Occipital lobe (tissue), 2 donors: ENCODE measurements around the gene LGALS3BP. TPM values are rescaled to one million over a fixed set of nuclear protein-coding genes. Genes with fewer than 3 reads are reported as not detected.

Experiments used
- DNase-seq: peaks from one replicate; lab custom pipeline; 2025; lab: John Stamatoyannopoulos, UW
- total RNA-seq: library from RNA; depleted of rRNA; stranded (reverse); fragments of >200 nt; gene quantifications from one replicate; pipeline ENCODE4 v1.2.3, GENCODE V29; 2014

Gene LGALS3BP
- total RNA-seq, 1 donor from 2014 or later = 24.2 TPM

GRCh38 chr17:79014158-79014758, 34.5 kb upstream of the LGALS3BP start:
- no peak for DNase-seq

GRCh38 chr17:79012563-79013134, 32.9 kb upstream of the LGALS3BP start:
- no peak for DNase-seq

- no peak for DNase-seq
These were observed 31.9 kb upstream of the LGALS3BP start for GRCh38 chr17:79011451-79012147.

GRCh38 chr17:79010304-79010646, 30.6 kb upstream of the LGALS3BP start:
- DNase-seq = no peak

- DNase-seq = peak; percentile 47
These were observed 29.9 kb upstream of the LGALS3BP start, which contains the start of gene CANT1 for GRCh38 chr17:79009397-79010303. CANT1 (minus strand) TSS chr17:79009764; CDS start chr17:78997622, 12,142 bp downstream.

- no peak for DNase-seq
These were observed 29.1 kb upstream of the LGALS3BP start for GRCh38 chr17:79008666-79009387.

- DNase-seq = no peak
These were observed 28.0 kb upstream of the LGALS3BP start for GRCh38 chr17:79007504-79008381.

- DNase-seq = no peak
These were observed 27.2 kb upstream of the LGALS3BP start for GRCh38 chr17:79006794-79007503.

- DNase-seq = no peak
These were observed 26.3 kb upstream of the LGALS3BP start for GRCh38 chr17:79006046-79006445.

- DNase-seq = no peak
These were observed 25.5 kb upstream of the LGALS3BP start for GRCh38 chr17:79005063-79005861.

- no peak for DNase-seq
These were observed 24.1 kb upstream of the LGALS3BP start for GRCh38 chr17:79003661-79004411.

- DNase-seq = no peak
These were observed 23.3 kb upstream of the LGALS3BP start for GRCh38 chr17:79002796-79003593.

- DNase-seq = no peak
These were observed 22.6 kb upstream of the LGALS3BP start for GRCh38 chr17:79002291-79002690.

GRCh38 chr17:79001190-79002020, 21.7 kb upstream of the LGALS3BP start:
- no peak for DNase-seq

- no peak for DNase-seq
These were observed 20.9 kb upstream of the LGALS3BP start for GRCh38 chr17:79000396-79001189.
